ENCODE results near the gene SPACA9. TPM values are rescaled to one million over a fixed set of nuclear protein-coding genes. Genes with fewer than 3 reads are reported as not detected.

SPACA9 gene
- polyA plus RNA-seq, 2 of the 4 experiments (the other 2 are of a cell fraction): 3.1 to 3.6 TPM

GRCh38 chr9:132858751-132859150 lies 19.9 kb upstream of the SPACA9 start:
- TF ChIP-seq RARB (CRISPR knock-in tag; IDR thresholded peaks at IDR 0.05): no peak
- no peak for TF ChIP-seq NR3C1 (IDR thresholded peaks at IDR 0.05)
- TF ChIP-seq HOXB13 (CRISPR knock-in tag; IDR thresholded peaks at IDR 0.05; ENCODE audit: low read depth): no peak
- no peak for TF ChIP-seq PHF8 (IDR thresholded peaks at IDR 0.05; ENCODE audit: borderline replicate concordance, low read depth)
- no peak for TF ChIP-seq MAZ (IDR thresholded peaks at IDR 0.05; ENCODE audit: borderline replicate concordance, low read depth, low read length)
- no peak for TF ChIP-seq CHD2 (IDR thresholded peaks at IDR 0.05; ENCODE audit: low read length, partially characterized antibody)
- no peak for TF ChIP-seq PBX3 (IDR thresholded peaks at IDR 0.05)
- FAIRE-seq: no peak
- Histone ChIP-seq H3K4me2 (no peak overlapping the region), H3K4me1 (no peaks in the 10 kb centered on the region), H3K4me3 (no peak overlapping the region), H3K27ac (no peak overlapping the region), H3K9me3 (no peaks in the 10 kb centered on the region)
- POLR2A ChIA-PET: interaction anchor here (0.6 kb wide), 1 partner anchor 43 kb away, joined by 3 read pairs; no protein-coding TSS in a partner anchor
- DNase-seq (ENCODE audit: low read depth in 1 of 2, low spot score in 1 of 2): no peak
- no peak for ATAC-seq
- WGBS (ENCODE audit: missing lambda C conversion rate): 63% methylated on average over 7 of the region's 7 CpGs
- CTCF ChIA-PET: interaction anchor here (1.4 kb wide), 1 partner anchor 12 kb away, joined by 4 read pairs; no protein-coding TSS in a partner anchor

GRCh38 chr9:132861666-132862065 lies 17.0 kb upstream of the SPACA9 start:
- no peaks in the 10 kb centered on the region for H3K4me1 ChIP-seq
- no peak overlapping the region for H3K4me3 ChIP-seq
- ChIA-PET POLR2A (no interaction called here), CTCF (interaction anchor here (0.6 to 1.2 kb wide), 2 partner anchors 115 to 409 kb away, joined by 3 read pairs; no protein-coding TSS in a partner anchor)
- no peak for ATAC-seq
- H3K4me2 ChIP-seq: no peak overlapping the region
- no peak for TF ChIP-seq NPAS2 (CRISPR knock-in tag; IDR thresholded peaks at IDR 0.05; ENCODE audit: borderline replicate concordance)
- TF ChIP-seq ATOH8 (CRISPR knock-in tag; IDR thresholded peaks at IDR 0.05; ENCODE audit: low read depth): no peak
- TF ChIP-seq CHD4 (IDR thresholded peaks at IDR 0.05; ENCODE audit: borderline replicate concordance): no peak
- TF ChIP-seq PBX3 (IDR thresholded peaks at IDR 0.05): no peak
- no peak for TF ChIP-seq RFX5 (IDR thresholded peaks at IDR 0.05)
- TF ChIP-seq TFCP2L1 (CRISPR knock-in tag; IDR thresholded peaks at IDR 0.05): no peak
- TF ChIP-seq EP300 (IDR thresholded peaks at IDR 0.05): no peak
- TF ChIP-seq TP53 (CRISPR knock-in tag; IDR thresholded peaks at IDR 0.05): no peak
- no peak for DNase-seq (ENCODE audit: low read depth in 1 of 2, low spot score in 1 of 2)
- FAIRE-seq: no peak
- no peaks in the 10 kb centered on the region for H3K9me3 ChIP-seq
- H3K27ac ChIP-seq: no peak overlapping the region
- 81% methylated on average over 3 of the region's 3 CpGs for WGBS (ENCODE audit: missing lambda C conversion rate)

GRCh38 chr9:132862533-132862932 lies 16.2 kb upstream of the SPACA9 start:
- Histone ChIP-seq H3K9me3 (no peaks in the 10 kb centered on the region), H3K4me2 (no peak overlapping the region), H3K4me1 (no peaks in the 10 kb centered on the region), H3K27ac (no peak overlapping the region), H3K4me3 (no peak overlapping the region)
- ATAC-seq (no peak), DNase-seq (ENCODE audit: low read depth in 1 of 2, low spot score in 1 of 2) (no peak), FAIRE-seq (no peak)
- ChIA-PET POLR2A (no interaction called here), CTCF (interaction anchor here (0.6 to 1.2 kb wide), 2 partner anchors 116 to 410 kb away, joined by 3 read pairs; no protein-coding TSS in a partner anchor)
- TF ChIP-seq JUNB (IDR thresholded peaks at IDR 0.05) (no peak), PBX3 (IDR thresholded peaks at IDR 0.05) (no peak), HOXB13 (CRISPR knock-in tag; IDR thresholded peaks at IDR 0.05; ENCODE audit: low read depth) (no peak), HOXA7 (CRISPR knock-in tag; IDR thresholded peaks at IDR 0.05) (no peak), HDAC2 (IDR thresholded peaks at IDR 0.05) (no peak)
- 56% methylated on average over 6 of the region's 6 CpGs for WGBS (ENCODE audit: missing lambda C conversion rate)
